ENCODE data around the gene DENND6B. TPM values are rescaled to one million over a fixed set of nuclear protein-coding genes. Genes with fewer than 3 reads are reported as not detected.
"Not testable (repeated sequence)": the region's sequence is repeated elsewhere in the genome, so short reads cannot be mapped to it uniquely, and the experiment has no call there.

The DENND6B gene
- total RNA-seq, 4 donors from 2014 or later = 2.2 to 3.1 (median 2.7) TPM

DNA sequence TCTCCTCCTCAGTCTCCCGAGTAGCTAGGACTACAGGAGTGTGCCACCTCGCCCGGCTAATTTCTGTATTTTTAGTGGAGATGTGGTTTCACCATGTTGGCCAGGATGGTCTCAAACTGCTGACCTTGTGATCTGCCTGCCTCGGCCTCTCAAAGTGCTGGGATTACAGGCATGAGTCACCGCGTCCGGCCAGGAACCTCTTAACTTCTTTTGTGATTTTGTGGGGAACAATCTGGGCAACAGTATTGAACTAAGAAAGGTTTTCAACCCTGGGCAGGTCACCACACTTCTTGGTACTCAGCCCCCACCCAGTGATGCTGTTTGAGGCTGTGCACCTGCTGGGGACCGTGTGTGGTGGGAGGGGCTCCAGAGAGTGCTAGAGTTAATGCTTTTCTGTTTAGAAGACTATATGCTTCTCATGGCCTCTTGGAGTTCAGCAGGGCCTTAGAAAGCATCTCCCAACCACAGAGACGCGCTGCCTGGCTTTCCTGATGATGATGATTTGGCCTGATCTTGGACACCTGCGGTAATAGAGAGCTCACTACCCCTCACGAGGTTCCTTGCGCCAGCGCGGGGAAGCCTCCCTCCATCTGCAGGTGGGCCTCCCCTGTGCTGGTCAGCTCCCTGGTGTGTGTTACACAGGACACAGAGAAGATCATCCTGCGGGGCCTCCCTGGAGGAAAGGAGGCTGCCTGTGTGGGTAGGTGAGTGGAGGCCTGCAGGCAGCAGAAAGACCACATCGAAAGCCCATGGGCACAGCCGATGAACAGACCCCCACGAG, 1.2 kb downstream of the DENND6B start:
- DNase-seq (ENCODE audit: low spot score) = no peak
- TF ChIP-seq CTCF (IDR thresholded peaks at IDR 0.05) = no peak

GRCh38 chr22:50323900-50324299, 2.9 kb downstream of the DENND6B start:
- TF ChIP-seq CTCF (IDR thresholded peaks at IDR 0.05) = no peak
- DNase-seq (ENCODE audit: low spot score) = no peak
- ATAC-seq (ENCODE audit: low FRiP score) = no peak

More for the DNA sequence above, 1.2 kb downstream of the DENND6B start:
- no peak for ATAC-seq (ENCODE audit: low FRiP score)

- not testable (repeated sequence) for DNase-seq (ENCODE audit: low spot score)
Observed at GRCh38 chr22:50322382-50323104, 4.3 kb downstream of the DENND6B start.

DNA sequence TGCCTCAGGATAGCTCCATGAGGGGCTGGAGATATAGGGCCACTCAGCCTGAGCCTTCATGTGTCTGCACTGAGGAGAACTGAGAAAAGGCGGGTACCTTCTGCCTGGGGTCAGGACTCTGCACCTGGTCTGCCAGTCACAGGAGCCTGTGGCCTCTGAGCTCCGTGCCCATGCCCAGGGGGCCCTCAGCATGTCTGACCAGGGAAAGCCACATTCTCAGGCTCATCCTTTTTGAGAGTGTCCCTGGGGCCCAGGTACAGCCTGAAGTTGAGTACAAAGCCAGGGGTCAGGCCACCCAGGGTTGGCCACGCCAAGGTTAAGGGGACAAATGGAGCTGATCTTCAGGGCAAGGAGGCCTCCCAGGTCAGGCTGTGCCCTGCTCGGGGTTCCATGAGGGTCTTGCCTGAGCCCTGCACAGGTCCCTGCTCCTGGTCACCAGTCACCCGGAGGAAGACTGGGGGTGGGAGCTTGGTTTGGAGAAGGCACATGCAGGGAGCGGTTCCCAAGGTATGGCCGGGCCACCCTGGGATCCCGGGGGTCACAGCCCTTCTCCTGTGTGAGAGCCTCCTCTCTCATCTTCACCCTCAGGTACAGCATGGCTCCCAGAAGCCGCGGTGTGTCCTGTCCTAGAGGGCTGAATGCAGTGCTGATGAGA, 6.0 kb downstream of the DENND6B start:
- no peak for TF ChIP-seq CTCF (IDR thresholded peaks at IDR 0.05)
- DNase-seq (ENCODE audit: low spot score) (no peak), ATAC-seq (ENCODE audit: low FRiP score) (no peak)

More at GRCh38 chr22:50322382-50323104, 4.3 kb downstream of the DENND6B start:
- not testable (repeated sequence) for ATAC-seq (ENCODE audit: low FRiP score)

- ATAC-seq (ENCODE audit: low FRiP score) (no peak), DNase-seq (ENCODE audit: low spot score) (no peak)
- TF ChIP-seq CTCF (IDR thresholded peaks at IDR 0.05) = no peak
Observed at GRCh38 chr22:50320116-50320515, 6.7 kb downstream of the DENND6B start.

DNA sequence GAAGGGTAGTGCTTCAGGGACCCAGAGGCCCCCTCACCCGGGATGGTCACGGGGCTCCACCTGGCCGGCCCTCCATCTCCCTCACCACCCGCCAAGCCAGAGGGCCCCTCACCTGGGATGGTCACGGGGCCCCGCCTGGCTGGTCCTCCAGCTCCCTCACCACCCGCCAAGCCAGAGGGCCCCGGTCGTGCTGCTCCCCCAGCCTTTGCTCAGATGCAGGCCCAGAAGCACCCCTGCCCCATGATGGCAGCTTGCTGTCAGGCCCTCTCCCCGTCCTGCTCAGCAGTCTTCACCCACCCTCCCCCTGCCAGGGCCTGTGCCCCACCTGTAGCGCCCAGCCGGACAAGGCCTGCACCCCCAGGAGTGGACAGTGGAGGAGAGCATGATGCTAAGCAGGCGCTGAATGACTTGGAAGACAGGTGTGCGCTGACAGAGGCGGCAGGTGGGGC, 7.3 kb downstream of the DENND6B start:
- TF ChIP-seq CTCF (IDR thresholded peaks at IDR 0.05) = no peak
- ATAC-seq (ENCODE audit: low FRiP score) (no peak), DNase-seq (ENCODE audit: low spot score) (no peak)

- no peak for TF ChIP-seq CTCF (IDR thresholded peaks at IDR 0.05)
- DNase-seq (ENCODE audit: low spot score) (no peak), ATAC-seq (ENCODE audit: low FRiP score) (no peak)
Observed at GRCh38 chr22:50318698-50319411, 8.0 kb downstream of the DENND6B start.

Measured in omental fat pad (tissue), 4 donors.